K562 (cell line): ENCODE results near the gene CDKN1B. TPM values are rescaled to one million over a fixed set of nuclear protein-coding genes. Genes with fewer than 3 reads are reported as not detected.

Source experiments
- EGR1 ChIP-seq: fragments of 450-650 bp; conservative IDR thresholded peaks from 2 replicates; pipeline ENCODE4 v1.6.1; 2017; ENCODE audit warnings: mild to moderate bottlenecking
- HDAC2 ChIP-seq: fragments of 450-650 bp; IDR thresholded peaks from 2 replicates; pipeline ENCODE4 v1.6.1; 2016; ENCODE audit warnings: mild to moderate bottlenecking
- POLR2B ChIP-seq: fragments of 450-650 bp; IDR thresholded peaks from 2 replicates; pipeline ENCODE4 v1.6.1; 2018; ENCODE audit warnings: low read depth; ENCODE audit not compliant: partially characterized antibody
- POLR3A ChIP-seq: IDR thresholded peaks from 2 replicates; pipeline ENCODE4 v1.6.1; 2011; ENCODE audit warnings: borderline replicate concordance, mild to moderate bottlenecking, moderate library complexity; ENCODE audit not compliant: insufficient read length, insufficient read depth; ENCODE audit errors: extremely low read depth
- RBFOX2 ChIP-seq: fragments of 200-400 bp; formaldehyde crosslinking; IDR thresholded peaks from 2 replicates; pipeline ENCODE4 v1.6.1; 2017; ENCODE audit warnings: low read depth, mild to moderate bottlenecking, low read length, moderate library complexity
- ZFX ChIP-seq: sonication (generic); formaldehyde crosslinking; IDR thresholded peaks from 2 replicates; pipeline ENCODE4 v1.8.0; 2022; ENCODE audit warnings: mild to moderate bottlenecking, missing genetic modification reagents, moderate library complexity
- ZNF324 ChIP-seq: fragments of 250-450 bp; sonication (Bioruptor Pico); IDR thresholded peaks from 2 replicates; pipeline ENCODE4 v1.4.0; 2020; ENCODE audit warnings: mild to moderate bottlenecking
- polyA plus RNA-seq, 8 experiments: library from polyadenylated mRNA; depleted of rRNA in 4 of 8; stranded (reverse) in 5 of 8; unstranded in 3 of 8; fragments of >200 nt; fragmentation: Nextera tagmentation in 2 of 8; fragmentation: Illumina TruSeq in 1 of 8; extraction: Ambion mirVana in 2 of 8; extraction: Trizol in 1 of 8; gene quantifications; 2 replicates each; pipeline versions ENCODE4 v1.2.1 to v1.2.3, GENCODE V29; 2011 to 2014; ENCODE audit warnings: inconsistent platforms in 1 of 8, missing spikeins in 1 of 8
- total RNA-seq, 7 experiments: library from RNA; depleted of rRNA in 6 of 7; stranded (reverse); fragments of >200 nt in 6 of 7; fragmentation: Illumina TruSeq in 2 of 7; extraction: Trizol in 2 of 7; gene quantifications; 2 replicates each; pipeline versions ENCODE4 v1.2.1 to v1.2.3, GENCODE V29; 2011 to 2021; ENCODE audit warnings: low replicate concordance in 1 of 7
- TF ChIP-seq, protein P1 (sequence below): sonication (generic); formaldehyde crosslinking; IDR thresholded peaks from 2 replicates; pipeline ENCODE4 v1.8.0; 2023; ENCODE audit warnings: mild to moderate bottlenecking, missing genetic modification reagents
- TF ChIP-seq, protein P2 (sequence below), 2 experiments: fragments of 450-650 bp; IDR thresholded peaks; 2 replicates each; pipeline ENCODE4 v1.6.1; 2016

The CDKN1B gene
- total and polyA plus RNA-seq, 9 of the 15 experiments (the other 6 are each of a cell fraction or from before 2014, with no cell fraction given), result 2.6 to 35.2 (median 15.5) TPM

DNA sequence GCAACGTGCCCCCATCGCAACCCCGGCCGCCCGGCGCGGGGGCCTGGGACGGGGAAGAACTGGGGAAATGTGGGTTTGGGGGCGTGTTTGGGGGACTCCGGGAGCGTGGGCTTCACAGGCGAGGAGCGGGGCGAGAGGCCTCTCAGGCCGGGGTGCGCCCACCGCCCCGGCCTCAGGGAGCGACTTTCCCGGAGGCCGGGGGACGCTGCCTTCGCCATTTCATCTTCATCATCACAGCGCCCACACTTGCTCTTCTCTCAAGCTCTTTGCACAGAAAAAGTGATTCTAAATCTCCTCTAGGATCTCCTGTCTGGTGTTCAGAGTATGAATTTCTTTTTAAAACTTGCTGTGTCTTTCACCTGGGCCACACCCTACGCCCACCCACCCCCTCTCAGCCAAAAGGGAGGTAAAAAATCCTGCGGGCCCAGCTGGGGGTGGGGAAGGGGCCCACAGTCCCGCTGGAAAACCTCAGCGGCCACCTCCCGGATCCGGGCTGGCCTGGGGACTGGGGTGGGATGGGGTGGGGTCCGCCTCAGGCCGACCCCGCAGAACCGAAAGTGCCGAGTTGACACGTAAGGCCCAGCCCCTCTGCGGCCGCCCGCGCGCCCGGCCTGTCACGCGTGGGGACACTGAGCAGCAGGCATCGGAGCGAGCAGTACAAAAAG is 7.4 kb downstream of the CDKN1B start (continued):
- TF ChIP-seq ZNF324 (no peak), HDAC2 (no peak), ZFX (peak; percentile 71), EGR1 (0 out of 2 replicates have a peak, but pooled peaks have one; percentile 5), POLR3A (no peak), RBFOX2 (peak; percentile 79), POLR2B (peak; percentile 51)
- TF ChIP-seq, protein P1, sequence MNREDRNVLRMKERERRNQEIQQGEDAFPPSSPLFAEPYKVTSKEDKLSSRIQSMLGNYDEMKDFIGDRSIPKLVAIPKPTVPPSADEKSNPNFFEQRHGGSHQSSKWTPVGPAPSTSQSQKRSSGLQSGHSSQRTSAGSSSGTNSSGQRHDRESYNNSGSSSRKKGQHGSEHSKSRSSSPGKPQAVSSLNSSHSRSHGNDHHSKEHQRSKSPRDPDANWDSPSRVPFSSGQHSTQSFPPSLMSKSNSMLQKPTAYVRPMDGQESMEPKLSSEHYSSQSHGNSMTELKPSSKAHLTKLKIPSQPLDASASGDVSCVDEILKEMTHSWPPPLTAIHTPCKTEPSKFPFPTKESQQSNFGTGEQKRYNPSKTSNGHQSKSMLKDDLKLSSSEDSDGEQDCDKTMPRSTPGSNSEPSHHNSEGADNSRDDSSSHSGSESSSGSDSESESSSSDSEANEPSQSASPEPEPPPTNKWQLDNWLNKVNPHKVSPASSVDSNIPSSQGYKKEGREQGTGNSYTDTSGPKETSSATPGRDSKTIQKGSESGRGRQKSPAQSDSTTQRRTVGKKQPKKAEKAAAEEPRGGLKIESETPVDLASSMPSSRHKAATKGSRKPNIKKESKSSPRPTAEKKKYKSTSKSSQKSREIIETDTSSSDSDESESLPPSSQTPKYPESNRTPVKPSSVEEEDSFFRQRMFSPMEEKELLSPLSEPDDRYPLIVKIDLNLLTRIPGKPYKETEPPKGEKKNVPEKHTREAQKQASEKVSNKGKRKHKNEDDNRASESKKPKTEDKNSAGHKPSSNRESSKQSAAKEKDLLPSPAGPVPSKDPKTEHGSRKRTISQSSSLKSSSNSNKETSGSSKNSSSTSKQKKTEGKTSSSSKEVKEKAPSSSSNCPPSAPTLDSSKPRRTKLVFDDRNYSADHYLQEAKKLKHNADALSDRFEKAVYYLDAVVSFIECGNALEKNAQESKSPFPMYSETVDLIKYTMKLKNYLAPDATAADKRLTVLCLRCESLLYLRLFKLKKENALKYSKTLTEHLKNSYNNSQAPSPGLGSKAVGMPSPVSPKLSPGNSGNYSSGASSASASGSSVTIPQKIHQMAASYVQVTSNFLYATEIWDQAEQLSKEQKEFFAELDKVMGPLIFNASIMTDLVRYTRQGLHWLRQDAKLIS (CRISPR knock-in tag), result peak; percentile 90
- TF ChIP-seq, protein P2, sequence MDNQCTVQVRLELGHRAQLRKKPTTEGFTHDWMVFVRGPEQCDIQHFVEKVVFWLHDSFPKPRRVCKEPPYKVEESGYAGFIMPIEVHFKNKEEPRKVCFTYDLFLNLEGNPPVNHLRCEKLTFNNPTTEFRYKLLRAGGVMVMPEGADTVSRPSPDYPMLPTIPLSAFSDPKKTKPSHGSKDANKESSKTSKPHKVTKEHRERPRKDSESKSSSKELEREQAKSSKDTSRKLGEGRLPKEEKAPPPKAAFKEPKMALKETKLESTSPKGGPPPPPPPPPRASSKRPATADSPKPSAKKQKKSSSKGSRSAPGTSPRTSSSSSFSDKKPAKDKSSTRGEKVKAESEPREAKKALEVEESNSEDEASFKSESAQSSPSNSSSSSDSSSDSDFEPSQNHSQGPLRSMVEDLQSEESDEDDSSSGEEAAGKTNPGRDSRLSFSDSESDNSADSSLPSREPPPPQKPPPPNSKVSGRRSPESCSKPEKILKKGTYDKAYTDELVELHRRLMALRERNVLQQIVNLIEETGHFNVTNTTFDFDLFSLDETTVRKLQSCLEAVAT (IDR thresholded peaks at IDR 0.05), result peak in 1 of 2 experiments; percentile 70; a peak in 3 of 4 replicates
- TF ChIP-seq, all 486 proteins: peak for 12
